Uterus (tissue), 2 donors: ENCODE measurements around the gene DLG3.

ENCODE experiments used
- POLR2A ChIP-seq, 2 donors: fragments of 450-650 bp; IDR thresholded peaks; one replicate each; pipeline ENCODE4 v1.6.1; 2016; ENCODE audit warnings: antibody characterized with exemption in 2 of 2, mild to moderate bottlenecking in 1 of 2, moderate library complexity in 1 of 2
- TF ChIP-seq, protein P1 (sequence below), 4 experiments: fragments of 200-600 bp in 2 of 4; fragments of 450-650 bp in 2 of 4; sonication (generic) in 2 of 4; IDR thresholded peaks; one replicate each; pipeline ENCODE4 v1.5.1; 2016 to 2019; ENCODE audit warnings: antibody characterized with exemption in 4 of 4, mild to moderate bottlenecking in 2 of 4, moderate library complexity in 1 of 4

DNA sequence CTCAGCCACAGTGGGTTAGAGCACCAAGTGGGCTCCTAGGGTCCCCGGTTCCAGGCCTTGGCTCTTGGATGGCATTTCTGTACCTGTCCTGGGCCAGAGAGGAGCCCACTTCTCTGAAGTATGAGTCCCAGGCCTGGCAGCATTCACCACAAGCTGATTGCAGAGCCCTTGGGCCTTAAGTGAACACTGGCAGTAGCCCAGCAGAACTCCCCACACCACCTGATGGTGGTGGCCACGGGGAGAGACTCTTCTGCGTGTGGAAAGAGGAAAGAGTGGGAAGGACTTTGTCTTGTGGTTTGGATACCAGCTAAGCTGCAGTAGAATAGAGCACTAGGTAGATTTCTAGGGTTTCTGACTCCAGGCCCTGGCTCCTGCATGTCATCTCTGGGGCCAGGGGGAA lies 104.8 kb downstream of the DLG3 start:
- TF ChIP-seq, protein P1, sequence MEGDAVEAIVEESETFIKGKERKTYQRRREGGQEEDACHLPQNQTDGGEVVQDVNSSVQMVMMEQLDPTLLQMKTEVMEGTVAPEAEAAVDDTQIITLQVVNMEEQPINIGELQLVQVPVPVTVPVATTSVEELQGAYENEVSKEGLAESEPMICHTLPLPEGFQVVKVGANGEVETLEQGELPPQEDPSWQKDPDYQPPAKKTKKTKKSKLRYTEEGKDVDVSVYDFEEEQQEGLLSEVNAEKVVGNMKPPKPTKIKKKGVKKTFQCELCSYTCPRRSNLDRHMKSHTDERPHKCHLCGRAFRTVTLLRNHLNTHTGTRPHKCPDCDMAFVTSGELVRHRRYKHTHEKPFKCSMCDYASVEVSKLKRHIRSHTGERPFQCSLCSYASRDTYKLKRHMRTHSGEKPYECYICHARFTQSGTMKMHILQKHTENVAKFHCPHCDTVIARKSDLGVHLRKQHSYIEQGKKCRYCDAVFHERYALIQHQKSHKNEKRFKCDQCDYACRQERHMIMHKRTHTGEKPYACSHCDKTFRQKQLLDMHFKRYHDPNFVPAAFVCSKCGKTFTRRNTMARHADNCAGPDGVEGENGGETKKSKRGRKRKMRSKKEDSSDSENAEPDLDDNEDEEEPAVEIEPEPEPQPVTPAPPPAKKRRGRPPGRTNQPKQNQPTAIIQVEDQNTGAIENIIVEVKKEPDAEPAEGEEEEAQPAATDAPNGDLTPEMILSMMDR (IDR thresholded peaks at IDR 0.05) = no peak
- TF ChIP-seq POLR2A (IDR thresholded peaks at IDR 0.05) = no peak
